HG02571 (cell line): Measurements from ENCODE around the gene SEMA3F.
"Not testable (repeated sequence)": the region's sequence is repeated elsewhere in the genome, so short reads cannot be mapped to it uniquely, and the experiment has no call there.

Experiments used
- ATAC-seq: cut with Tn5 transposase; IDR thresholded peaks from one replicate; pipeline ENCODE4 v1.9.1; 2021; ENCODE audit warnings: mild to moderate bottlenecking, moderate library complexity; ENCODE audit not compliant: unreplicated experiment

The SEMA3F gene

GRCh38 chr3:50227390-50228183 lies 72.5 kb downstream of the SEMA3F start:
- ATAC-seq, result peak; percentile 86

- not testable (repeated sequence) for ATAC-seq
These were observed 73.2 kb downstream of the SEMA3F start for GRCh38 chr3:50228184-50228763.

DNA sequence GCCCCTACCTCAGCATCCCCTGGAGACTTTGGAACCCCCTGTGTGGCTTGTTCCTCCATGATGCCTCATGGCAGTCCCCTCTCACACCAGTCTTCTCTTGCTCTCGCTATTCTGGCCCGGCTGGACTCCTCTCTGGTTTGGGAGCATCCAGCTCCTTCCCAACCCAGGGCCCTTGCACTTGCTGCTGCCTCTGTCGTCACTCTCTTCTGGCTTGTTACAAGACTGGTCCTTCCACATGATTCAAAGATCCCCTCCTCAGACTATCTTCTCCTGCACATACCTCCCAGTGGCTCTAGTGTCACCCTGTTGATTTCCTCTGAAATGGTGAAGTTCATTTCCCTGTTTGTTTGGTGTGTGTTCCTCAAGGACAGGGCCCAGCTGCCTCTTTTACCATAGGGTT lies 74.4 kb downstream of the SEMA3F start:
- no peak for ATAC-seq

DNA sequence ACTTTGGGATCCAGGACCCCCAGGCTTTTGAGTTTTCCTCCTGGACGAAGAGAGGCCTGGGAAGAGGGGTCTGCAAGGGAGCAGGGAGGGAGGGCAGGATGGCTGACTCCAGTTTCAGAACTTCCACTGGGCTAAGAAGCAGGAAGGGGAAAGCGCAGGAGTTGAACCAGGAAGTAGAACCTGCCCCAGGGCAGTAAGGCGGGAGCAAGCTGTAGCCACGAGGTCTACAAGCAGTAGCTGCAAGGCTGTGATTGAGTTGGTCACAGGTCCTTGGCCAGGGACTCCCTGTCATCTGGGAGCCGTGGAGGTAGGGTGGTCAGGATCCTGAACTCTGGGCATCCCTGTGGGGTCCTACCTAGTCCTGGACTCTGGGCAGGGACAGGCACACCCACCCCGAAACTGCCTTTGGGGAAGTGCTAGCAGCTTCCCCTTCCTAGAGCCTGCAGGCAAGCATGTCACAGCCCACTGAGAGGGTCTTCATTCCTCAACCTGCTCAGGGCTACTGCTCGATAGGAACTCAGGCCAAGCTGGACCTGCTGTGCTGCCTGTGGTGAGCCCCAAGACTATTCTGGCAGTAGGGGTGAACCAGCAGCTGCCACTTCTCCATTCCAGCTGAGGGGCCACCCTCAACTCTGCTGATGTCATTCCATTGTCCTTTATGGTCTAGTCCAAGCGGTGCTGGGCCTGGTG lies 75.1 kb downstream of the SEMA3F start:
- ATAC-seq, result no peak

DNA sequence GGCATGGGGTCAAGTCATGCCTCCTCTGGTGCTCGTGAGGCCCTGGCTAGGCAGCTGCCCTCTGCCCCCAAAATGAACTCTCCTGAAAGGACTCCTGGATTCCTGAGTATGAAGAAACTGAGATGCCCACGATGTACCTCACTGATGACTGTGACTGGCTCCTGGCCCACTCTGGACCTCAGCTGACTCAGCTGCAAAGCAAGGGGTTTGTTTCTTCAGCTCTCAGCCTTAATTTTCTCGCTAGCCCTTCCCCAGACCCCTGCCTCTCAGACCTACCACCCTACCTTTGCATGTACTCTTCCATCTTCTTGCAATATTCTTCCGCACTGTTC lies 75.6 kb downstream of the SEMA3F start:
- no peak for ATAC-seq

DNA sequence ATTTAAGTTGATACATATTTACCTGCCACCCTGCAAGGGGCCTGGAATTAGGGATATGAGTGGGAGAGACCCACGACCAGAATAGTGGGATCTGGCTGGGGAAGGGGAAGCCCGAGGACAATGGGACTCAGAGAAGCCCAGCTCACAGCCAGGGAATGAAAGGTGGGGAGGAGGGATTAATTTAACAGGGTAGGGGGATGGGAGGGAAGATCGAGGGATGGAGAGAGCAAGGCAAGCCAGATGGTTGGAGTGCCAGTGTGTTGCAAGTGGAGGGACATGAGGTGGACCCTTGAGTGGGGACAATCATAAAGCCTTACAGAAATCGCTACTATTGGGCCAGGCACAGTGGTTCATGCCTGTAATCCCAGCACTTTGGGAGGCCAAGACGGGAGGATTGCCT lies 76.5 kb downstream of the SEMA3F start:
- ATAC-seq, result no peak

- no peak for ATAC-seq
These were observed 77.2 kb downstream of the SEMA3F start for GRCh38 chr3:50232303-50232702.

DNA sequence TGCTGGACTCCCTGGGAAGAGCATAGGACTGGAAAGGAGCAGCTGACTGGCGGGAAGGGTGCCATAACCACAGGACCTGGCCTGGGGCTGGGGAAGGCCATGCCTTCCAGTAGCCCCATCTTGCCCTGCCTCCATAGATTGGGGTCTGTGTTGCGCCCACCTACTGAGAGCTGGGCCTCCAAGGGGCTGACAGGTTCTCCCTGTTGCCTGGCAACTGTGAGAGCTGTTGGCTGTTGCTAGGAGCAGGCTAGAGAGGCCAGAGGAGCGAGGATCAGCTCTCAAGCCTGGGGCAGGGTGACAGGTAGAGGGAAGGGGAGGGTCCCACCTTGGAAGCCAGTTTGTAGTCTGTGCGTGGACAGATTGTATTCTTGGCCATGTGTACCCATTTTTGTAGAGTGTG lies 78.1 kb downstream of the SEMA3F start:
- no peak for ATAC-seq

GRCh38 chr3:50235716-50236483 lies 80.8 kb downstream of the SEMA3F start, which contains the start of gene GNAI2:
Gene GNAI2 (plus strand): TSS chr3:50236204. CDS start chr3:50236336, 132 bp downstream.
- peak; percentile 94 for ATAC-seq

DNA sequence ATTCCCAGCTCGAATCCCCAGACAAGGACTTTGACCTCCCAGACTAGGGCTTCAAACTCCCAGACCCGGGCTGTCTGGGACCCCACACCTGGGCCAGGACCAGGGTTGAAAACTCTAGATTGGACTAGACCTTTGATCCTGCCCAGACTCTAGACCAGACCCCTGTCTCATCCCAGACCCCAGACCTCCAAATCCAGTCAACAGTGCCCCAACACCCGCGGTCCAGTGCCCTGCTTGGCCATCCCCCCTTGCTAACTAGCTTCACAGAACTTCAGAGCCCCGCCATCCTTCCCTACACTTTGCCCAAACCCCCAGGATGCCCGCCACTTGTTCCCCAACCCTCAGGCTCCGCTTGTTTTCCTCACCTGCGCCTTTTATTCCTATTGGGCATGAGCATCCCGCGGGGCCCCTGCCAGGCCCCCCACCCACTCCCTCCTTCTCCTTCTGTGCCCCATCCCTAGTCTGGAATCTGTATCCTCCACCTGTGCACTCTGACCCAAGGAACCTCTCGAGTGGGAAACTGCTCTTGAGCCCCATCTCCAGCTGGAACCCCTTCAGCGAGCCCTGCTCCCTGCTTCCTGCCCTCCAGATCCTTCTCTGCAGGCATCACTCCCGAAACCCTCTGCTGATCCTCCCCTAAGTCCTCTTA lies 81.5 kb downstream of the SEMA3F start:
- ATAC-seq, result no peak

- no peak for ATAC-seq
These were observed 82.1 kb downstream of the SEMA3F start for GRCh38 chr3:50237133-50237651.

- no peak for ATAC-seq
These were observed 82.8 kb downstream of the SEMA3F start for GRCh38 chr3:50237754-50238548.

- no peak for ATAC-seq
These were observed 83.5 kb downstream of the SEMA3F start for GRCh38 chr3:50238549-50239026.
